Dendritic cell treated with granulocyte-macrophage colony-stimulating factor and Interleukin-4, amounts not matched to agents 40 ng/mL and 50 ng/mL, for 4 days (primary cell): ENCODE data around the gene COLEC12.
"Not testable (repeated sequence)": the region's sequence is repeated elsewhere in the genome, so short reads cannot be mapped to it uniquely, and the experiment has no call there.

Experiments used
- H3K27ac Mint-ChIP-seq: one replicate; pipeline ENCODE4 v1.8.0; 2022; ENCODE audit warnings: mild to moderate bottlenecking, mixed read lengths
- H3K27me3 Mint-ChIP-seq: one replicate; pipeline ENCODE4 v1.8.0; 2022; ENCODE audit warnings: mild to moderate bottlenecking, mixed read lengths
- H3K36me3 Mint-ChIP-seq: one replicate; pipeline ENCODE4 v1.8.0; 2022; ENCODE audit warnings: low read depth, mixed read lengths
- H3K4me1 Mint-ChIP-seq: one replicate; pipeline ENCODE4 v1.8.0; 2022; ENCODE audit warnings: low read depth, mixed read lengths
- H3K4me3 Mint-ChIP-seq: one replicate; pipeline ENCODE4 v1.8.0; 2022; ENCODE audit warnings: mild to moderate bottlenecking, moderate library complexity, mixed read lengths
- H3K9me3 Mint-ChIP-seq: one replicate; pipeline ENCODE4 v1.8.0; 2022; ENCODE audit warnings: mixed read lengths
- intact Hi-C: fragments of 100-400 bp; cut with micrococcal nuclease; formaldehyde crosslinking; loops from one replicate; pipeline ENCODE4 v1.15.0; 2022

The COLEC12 gene

DNA sequence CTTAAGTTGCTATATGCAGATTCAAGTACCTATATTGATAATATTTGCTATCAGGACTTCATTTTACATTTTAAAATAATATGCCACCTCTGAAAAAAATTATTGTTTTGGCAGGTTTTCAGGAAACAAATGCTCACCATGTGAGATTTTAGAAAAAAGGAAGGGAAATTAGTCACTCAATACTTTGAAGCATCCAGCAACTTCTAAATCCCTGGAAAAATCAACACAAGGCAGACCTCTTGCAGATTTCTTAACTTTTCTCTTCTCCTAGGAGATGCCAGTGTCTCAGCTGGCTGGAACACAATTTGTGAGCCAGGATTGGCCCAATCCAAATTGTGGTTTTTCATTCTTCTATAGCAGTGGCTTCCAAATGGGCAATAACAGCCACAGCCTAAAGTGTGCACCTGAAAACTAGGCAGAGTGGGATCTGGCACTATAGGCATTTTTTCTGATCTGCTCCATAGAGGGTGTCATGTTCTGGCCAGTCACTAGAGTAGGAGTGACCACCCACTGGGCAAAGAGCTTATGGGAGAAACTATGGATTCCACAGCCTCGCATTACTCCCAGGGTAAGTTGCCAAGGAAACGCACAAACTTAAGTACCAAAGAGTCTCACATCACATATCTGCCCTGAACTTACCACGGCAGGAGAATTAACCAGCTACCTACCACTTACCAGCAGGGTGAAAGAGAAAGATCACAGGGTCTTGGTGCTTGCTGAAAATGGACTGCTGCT, 204.6 kb downstream of the COLEC12 start:
- Mint-ChIP-seq H3K36me3 (no peaks in the 10 kb centered on the region), H3K27me3 (no peaks in the 10 kb centered on the region), H3K4me3 (no peak overlapping the region), H3K27ac (no peak overlapping the region), H3K9me3 (no peaks in the 10 kb centered on the region), H3K4me1 (peaks cover 25% of the 10 kb centered on the region)
- intact Hi-C loops = no loop called here

DNA sequence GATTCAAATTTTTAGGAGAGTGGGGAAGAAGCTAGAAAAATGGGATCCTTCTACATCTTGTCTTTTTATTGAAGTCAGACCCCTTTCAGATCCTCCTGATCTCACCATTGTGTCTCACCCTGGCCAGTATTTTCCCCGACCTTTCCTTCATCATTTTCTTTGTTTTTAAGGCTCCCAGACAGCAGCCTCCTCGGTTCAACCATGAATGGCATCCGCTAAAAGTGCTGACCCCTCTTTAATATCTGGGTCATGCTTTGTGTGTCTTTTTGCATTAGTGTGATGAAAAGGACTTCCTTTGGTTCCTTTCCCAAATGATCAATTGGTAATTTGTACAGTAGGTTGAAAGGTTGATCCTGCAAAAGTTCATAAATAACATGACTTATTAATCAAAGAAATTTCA, 205.9 kb downstream of the COLEC12 start:
- intact Hi-C loops = no loop called here
- Mint-ChIP-seq H3K27ac (no peak overlapping the region), H3K36me3 (no peaks in the 10 kb centered on the region), H3K9me3 (no peaks in the 10 kb centered on the region), H3K4me1 (peaks cover 31% of the 10 kb centered on the region), H3K4me3 (no peak overlapping the region), H3K27me3 (no peaks in the 10 kb centered on the region)

DNA sequence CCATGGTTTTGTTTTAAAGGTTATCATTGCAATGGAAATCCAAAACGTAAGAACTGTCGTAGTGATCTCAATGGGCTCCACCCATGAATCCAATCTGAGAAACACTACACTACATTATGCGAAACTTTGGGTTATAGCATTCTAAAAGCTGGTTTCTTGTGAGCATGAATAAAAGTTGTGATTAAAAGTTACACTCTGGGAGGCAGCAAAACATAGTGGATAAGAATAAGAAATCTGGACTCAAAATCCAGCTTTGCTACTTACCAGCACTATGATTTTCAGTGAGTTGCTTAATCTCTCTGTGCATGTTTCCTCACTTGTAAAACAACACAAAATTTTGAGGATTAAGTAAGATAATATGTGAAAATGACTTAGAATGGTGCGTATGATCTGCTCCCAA, 207.0 kb downstream of the COLEC12 start:
- peaks cover 42% of the 10 kb centered on the region for H3K4me1 Mint-ChIP-seq
- no peak overlapping the region for H3K27ac Mint-ChIP-seq
- no peaks in the 10 kb centered on the region for H3K9me3 Mint-ChIP-seq
- intact Hi-C loops = no loop called here
- no peak overlapping the region for H3K4me3 Mint-ChIP-seq
- no peaks in the 10 kb centered on the region for H3K36me3 Mint-ChIP-seq
- no peaks in the 10 kb centered on the region for H3K27me3 Mint-ChIP-seq

DNA sequence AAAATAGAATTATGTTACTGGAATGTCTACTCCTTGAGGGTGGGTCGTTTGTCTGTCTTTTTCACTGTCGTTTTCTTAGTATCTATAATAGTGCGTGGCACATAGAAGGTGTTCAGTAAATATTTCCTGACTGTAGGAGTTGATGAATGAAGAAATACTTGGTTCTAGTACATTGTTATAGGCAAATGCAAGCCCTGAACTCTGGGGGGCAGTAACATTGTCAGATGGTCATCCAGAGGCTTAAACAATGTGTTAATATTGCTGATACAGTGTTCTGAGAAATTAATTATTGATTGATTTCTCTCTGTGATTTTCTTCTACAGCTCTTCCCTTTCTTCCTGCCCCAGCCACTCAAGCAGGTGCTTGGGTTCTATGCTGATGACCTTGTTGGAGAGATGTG, 208.2 kb downstream of the COLEC12 start:
- Mint-ChIP-seq H3K4me1 (peaks cover 42% of the 10 kb centered on the region), H3K36me3 (no peaks in the 10 kb centered on the region), H3K4me3 (no peak overlapping the region), H3K27ac (no peak overlapping the region), H3K27me3 (no peaks in the 10 kb centered on the region), H3K9me3 (no peaks in the 10 kb centered on the region)
- intact Hi-C loops = no loop called here

DNA sequence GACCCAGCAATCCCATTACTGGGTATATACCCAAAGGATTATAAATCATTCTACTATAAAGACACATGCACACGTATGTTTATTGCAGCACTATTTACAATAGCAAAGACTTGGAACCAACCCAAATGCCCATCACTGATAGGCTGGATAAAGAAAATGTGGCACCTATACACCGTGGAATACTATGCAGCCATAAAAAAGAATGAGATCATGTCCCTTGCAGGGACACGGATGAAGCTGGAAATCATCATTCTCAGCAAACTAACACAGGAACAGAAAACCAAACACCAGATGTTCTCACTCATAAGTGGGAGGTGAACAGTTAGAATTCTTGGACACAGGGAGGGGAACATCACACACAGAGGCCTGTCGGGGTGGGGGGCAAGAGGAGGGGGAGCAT, 210.5 kb downstream of the COLEC12 start:
- not testable (repeated sequence) for H3K27ac Mint-ChIP-seq, H3K27me3 Mint-ChIP-seq, H3K9me3 Mint-ChIP-seq, H3K36me3 Mint-ChIP-seq, H3K4me3 Mint-ChIP-seq
- intact Hi-C loops = loop anchor here (5.0 to 10.0 kb wide), 3 partner anchors 32 to 545 kb away; no protein-coding TSS in a partner anchor
- H3K4me1 Mint-ChIP-seq = peaks cover 45% of the 10 kb centered on the region

DNA sequence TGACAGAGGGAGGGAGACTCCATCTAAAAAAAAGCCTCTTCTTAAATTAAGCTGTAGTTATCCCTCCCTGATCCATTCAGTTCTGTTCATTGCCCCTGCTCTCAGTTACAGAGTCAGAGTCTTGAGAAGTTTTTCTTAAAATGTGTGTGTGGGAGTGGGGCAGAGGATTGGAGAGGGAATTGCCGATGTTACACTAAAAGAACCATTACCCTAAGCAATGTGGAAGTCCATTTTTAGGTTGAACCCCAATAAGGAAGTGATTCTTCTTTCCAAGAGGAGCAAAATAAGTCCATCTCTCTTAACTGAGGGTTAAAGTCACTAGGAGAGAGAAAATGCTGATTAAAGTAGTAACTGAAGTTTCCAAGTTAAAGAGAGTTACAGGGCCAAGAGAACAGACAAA, 211.5 kb downstream of the COLEC12 start:
- intact Hi-C loops = loop anchor here (5.0 to 10.0 kb wide), 3 partner anchors 33 to 546 kb away; no protein-coding TSS in a partner anchor
- H3K9me3 Mint-ChIP-seq = no peaks in the 10 kb centered on the region
- peak overlapping the region; percentile 81 for H3K27ac Mint-ChIP-seq
- H3K27me3 Mint-ChIP-seq = no peaks in the 10 kb centered on the region
- H3K4me3 Mint-ChIP-seq = no peak overlapping the region
- peaks cover 45% of the 10 kb centered on the region for H3K4me1 Mint-ChIP-seq
- H3K36me3 Mint-ChIP-seq = no peaks in the 10 kb centered on the region

DNA sequence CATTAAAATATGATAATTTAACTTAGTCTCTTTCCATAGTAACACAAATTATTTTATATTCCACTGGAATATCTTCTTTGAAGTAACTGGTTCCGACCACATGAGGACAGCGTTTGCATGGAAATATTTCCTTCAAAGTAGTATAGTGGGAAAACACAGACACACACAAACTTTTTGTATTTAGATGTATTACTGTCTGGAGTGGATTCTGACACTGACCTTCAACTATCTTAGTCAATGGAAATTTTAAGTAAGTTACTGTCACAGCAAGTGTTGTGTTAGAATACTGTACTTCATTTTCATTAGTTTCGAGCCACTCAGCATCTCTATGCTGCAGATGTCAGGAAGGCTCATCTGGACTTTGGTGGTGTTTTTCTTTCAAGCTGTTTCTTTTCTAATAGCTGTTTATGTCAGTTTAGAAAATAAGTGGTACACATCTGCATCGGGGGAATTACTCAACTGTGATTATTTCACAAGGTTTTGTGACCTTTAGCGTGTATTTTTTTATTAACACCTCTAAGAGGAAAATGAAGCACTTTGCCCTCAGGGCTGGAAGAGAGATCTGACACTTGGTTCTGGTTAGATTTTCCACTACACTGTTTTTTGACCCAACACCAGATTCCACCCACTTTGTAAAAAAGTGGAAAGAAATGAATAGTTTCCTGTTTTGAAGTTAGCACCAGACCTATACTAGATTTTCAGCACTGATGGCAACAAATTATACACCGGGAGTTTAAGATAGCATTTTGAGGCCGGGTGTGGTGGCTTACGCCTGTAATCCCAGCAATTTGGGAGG, 213.8 kb downstream of the COLEC12 start:
- H3K4me1 Mint-ChIP-seq = peaks cover 40% of the 10 kb centered on the region
- H3K27me3 Mint-ChIP-seq = no peaks in the 10 kb centered on the region

DNA sequence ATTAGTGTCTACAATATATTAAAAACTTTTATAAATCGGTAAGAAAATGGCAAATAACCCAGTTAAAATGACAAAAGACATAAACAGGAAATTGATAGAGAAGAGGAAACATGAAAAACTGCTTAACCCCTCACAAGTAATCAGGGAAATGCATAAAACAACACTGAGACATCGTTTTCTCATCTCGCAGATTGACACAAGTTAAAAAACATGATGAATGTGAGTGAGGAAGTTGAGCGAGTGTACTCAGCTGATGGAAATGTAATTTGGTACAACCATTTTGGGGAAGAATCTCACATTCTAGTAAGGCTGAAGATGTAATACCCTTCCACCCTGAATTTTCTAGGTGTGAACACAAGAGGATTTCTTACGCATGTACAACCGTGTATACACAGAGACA, 214.7 kb downstream of the COLEC12 start:
- Mint-ChIP-seq H3K27me3 (no peaks in the 10 kb centered on the region), H3K9me3 (no peaks in the 10 kb centered on the region), H3K27ac (no peak overlapping the region), H3K36me3 (no peaks in the 10 kb centered on the region), H3K4me3 (no peak overlapping the region), H3K4me1 (peaks cover 40% of the 10 kb centered on the region)
- intact Hi-C loops = loop anchor here (1.0 to 10.0 kb wide), 4 partner anchors 36 to 549 kb away; no protein-coding TSS in a partner anchor

More for the DNA sequence above, 213.8 kb downstream of the COLEC12 start:
- H3K9me3 Mint-ChIP-seq = no peaks in the 10 kb centered on the region
- H3K36me3 Mint-ChIP-seq = no peaks in the 10 kb centered on the region
- no peak overlapping the region for H3K4me3 Mint-ChIP-seq
- no peak overlapping the region for H3K27ac Mint-ChIP-seq
- intact Hi-C loops = loop anchor here (1.0 to 10.0 kb wide), 4 partner anchors 36 to 548 kb away; no protein-coding TSS in a partner anchor

DNA sequence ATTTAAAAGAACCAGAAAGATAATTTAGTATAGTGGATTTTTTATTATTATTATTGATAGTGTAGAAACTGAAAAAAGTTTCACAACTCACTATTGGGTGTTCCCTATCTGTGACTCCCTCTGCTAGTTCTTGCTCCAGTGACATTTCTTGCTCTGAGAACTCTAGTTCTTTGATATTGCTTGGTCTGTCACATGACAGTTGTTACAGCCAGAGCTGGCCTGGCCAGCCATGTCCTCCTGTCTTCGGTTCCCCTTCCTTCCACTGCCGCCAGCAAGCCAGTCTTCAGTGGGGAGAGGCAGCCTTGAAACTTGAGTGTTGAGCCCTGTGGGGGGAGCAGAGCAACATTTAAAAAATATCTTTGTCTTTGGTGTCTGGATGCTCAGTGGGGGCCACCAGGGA, 225.0 kb downstream of the COLEC12 start:
- peaks cover 6% of the 10 kb centered on the region for H3K27me3 Mint-ChIP-seq
- intact Hi-C loops = no loop called here
- H3K4me3 Mint-ChIP-seq = peak overlapping the region; percentile 2
- peak overlapping the region; percentile 88 for H3K27ac Mint-ChIP-seq
- peaks cover 17% of the 10 kb centered on the region for H3K4me1 Mint-ChIP-seq
- no peaks in the 10 kb centered on the region for H3K36me3 Mint-ChIP-seq
- no peaks in the 10 kb centered on the region for H3K9me3 Mint-ChIP-seq

DNA sequence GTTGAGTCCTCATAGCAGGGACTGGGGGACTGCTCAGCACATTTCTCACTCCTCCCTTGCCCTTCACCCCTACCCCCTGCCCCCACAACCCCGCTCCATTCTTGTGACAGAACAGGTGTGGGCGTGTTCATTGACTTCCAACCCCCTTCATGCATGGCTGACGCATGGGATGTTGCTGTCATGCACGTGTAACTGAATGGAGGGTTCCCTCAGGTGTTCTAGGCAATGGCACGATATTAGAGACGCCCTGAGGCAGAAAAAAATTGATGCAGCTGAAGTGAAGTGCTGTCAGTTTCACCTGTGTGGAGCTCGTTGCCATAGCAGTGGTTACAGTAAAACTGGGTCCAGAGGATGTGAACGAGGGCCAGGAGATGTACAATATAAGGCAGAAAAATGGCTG, 226.2 kb downstream of the COLEC12 start:
- Mint-ChIP-seq H3K27me3 (peaks cover 6% of the 10 kb centered on the region), H3K4me3 (no peak overlapping the region), H3K4me1 (peaks cover 24% of the 10 kb centered on the region), H3K36me3 (no peaks in the 10 kb centered on the region), H3K27ac (no peak overlapping the region), H3K9me3 (no peaks in the 10 kb centered on the region)
- intact Hi-C loops = no loop called here

DNA sequence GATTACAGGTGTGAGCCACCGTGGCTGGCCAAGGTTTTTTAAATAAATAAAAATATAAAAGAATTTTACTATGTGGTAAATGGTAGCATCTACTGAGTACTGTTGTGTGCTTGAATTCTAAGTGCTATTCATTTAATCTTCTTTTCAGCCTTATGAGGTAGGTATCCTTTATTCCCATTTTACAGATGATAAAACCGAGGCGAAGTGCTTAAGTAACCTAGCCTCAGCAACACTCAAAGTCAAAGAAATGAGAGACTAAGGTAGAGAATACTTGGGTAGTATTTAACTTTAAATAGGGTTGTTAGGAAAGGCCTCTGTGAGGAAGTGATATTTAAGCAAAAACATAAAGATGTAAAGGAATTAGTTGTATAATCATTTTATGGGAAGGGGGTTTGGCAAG, 227.0 kb downstream of the COLEC12 start:
- Mint-ChIP-seq H3K27me3 (peaks cover 4% of the 10 kb centered on the region), H3K36me3 (no peaks in the 10 kb centered on the region), H3K4me3 (no peak overlapping the region), H3K4me1 (peaks cover 30% of the 10 kb centered on the region), H3K9me3 (no peaks in the 10 kb centered on the region), H3K27ac (no peak overlapping the region)
- intact Hi-C loops = no loop called here

DNA sequence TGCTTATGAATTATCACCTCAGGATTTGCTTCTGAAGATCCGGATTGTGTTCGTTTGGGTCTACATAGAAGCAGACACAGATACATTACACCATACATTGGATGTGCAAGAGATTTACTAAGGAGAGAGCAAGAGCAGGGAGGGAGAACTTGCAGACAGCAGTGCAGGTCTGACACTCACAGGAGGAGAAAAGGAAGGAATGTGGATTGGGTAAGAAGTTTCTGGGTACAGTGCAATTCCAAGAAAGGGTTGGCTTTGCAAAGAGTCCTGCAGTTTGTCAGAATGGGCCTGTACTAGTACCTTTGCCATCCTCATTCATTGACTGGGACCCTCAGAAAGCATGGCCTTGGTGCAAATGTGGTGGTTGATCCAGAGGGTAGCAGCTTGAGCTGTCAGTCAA, 227.9 kb downstream of the COLEC12 start:
- H3K9me3 Mint-ChIP-seq = no peaks in the 10 kb centered on the region
- H3K4me1 Mint-ChIP-seq = peaks cover 30% of the 10 kb centered on the region
- peaks cover 8% of the 10 kb centered on the region for H3K36me3 Mint-ChIP-seq
- H3K4me3 Mint-ChIP-seq = no peak overlapping the region
- no peak overlapping the region for H3K27ac Mint-ChIP-seq
- intact Hi-C loops = no loop called here
- H3K27me3 Mint-ChIP-seq = peaks cover 4% of the 10 kb centered on the region

DNA sequence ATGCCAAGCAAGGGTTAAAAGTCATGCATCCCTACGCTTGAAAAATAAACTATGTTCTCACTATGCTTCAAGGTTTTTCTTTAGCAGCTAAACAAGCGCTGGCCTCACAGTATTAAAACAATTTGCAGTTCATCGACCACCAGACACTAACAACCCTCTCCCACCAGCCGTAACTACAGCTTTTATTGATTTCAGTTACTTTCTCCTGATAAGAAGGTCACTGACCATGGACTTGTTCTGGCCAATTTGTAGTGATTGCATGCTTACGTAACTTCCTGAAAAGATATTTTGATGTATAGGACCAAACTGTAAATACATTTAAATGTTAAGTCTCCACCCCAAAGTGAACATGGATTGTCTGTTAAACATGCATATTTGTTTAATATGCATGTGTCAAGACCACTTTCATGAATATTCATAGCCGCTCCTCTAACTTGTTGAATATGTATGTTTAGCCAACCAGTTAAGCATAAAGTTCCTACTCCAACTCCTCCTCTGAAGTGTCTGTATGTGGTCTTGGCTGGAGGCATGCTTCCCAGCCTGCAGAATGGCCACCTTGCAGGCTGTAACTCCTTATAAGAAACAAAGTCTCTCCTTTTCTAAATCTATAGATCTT, 230.9 kb downstream of the COLEC12 start:
- Mint-ChIP-seq H3K9me3 (no peaks in the 10 kb centered on the region), H3K36me3 (peaks cover 16% of the 10 kb centered on the region), H3K27ac (no peak overlapping the region), H3K4me3 (no peak overlapping the region), H3K27me3 (no peaks in the 10 kb centered on the region), H3K4me1 (peaks cover 38% of the 10 kb centered on the region)
- intact Hi-C loops = loop anchor here (5.0 to 10.0 kb wide), 2 partner anchors 228 to 445 kb away; partner anchors contain the start of gene ENOSF1
